Measurements from ENCODE around the gene TBC1D22A. TPM values are rescaled to one million over a fixed set of nuclear protein-coding genes. Genes with fewer than 3 reads are reported as not detected.

The TBC1D22A gene
- total and polyA plus RNA-seq, 2 donors from 2014 or later, result 24.6 to 39.4 TPM

DNA sequence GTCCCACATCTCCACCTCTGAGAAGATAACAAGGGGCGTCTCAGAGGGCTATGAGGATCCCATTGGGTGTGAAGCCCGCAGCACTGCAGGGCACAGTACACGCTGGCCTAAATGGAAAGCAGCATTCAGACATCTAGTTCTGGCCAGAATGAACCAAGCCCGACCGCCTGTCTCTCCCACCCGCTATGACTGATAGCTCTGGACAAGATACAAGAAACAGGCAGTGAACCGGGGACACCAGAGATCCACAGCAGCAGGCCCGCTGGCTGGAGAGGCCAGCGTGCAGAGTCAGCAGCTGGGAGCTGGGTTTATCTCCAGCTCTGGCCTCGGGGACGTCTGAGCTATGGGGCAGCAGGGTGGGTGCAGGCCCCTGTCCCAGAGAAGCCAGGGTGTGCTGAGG, 34.0 kb upstream of the TBC1D22A start:
- no peak for TF ChIP-seq CTCF (IDR thresholded peaks at IDR 0.05; ENCODE audit: borderline replicate concordance, extremely low read depth, insufficient read depth)
- Histone ChIP-seq H3K36me3 (ENCODE audit: control insufficient read depth in 2 of 3, insufficient read depth in 3 of 3, low read length in 3 of 3) (no peaks in the 10 kb centered on the region), H3K4me3 (ENCODE audit: low read length in 3 of 3) (no peak overlapping the region), H3K9ac (ENCODE audit: low read length in 3 of 3) (no peak overlapping the region), H3K4me1 (ENCODE audit: control insufficient read depth in 2 of 3, insufficient read depth in 2 of 3, low read depth in 1 of 3, low read length in 3 of 3) (peaks cover 0 to 43% (median 38%) of the 10 kb centered on the region in 3 donors), H3K27ac (ENCODE audit: low read depth in 2 of 2, low read length in 2 of 2) (peak overlapping the region; percentile 9 to 59), H3K27me3 (ENCODE audit: control insufficient read depth, insufficient read depth, low read length) (no peaks in the 10 kb centered on the region), H3K9me3 (ENCODE audit: control insufficient read depth in 2 of 3, insufficient read depth in 1 of 3, low read length in 3 of 3) (no peaks in the 10 kb centered on the region)
- FAIRE-seq (no peak), DNase-seq (peak in 4 of 5 donors; percentile 41 to 80 (median 66))
- intact Hi-C loops (cut with DNase I), result no loop called here

- no peaks in the 10 kb centered on the region for H3K36me3 ChIP-seq (ENCODE audit: control insufficient read depth in 2 of 3, insufficient read depth in 3 of 3, low read length in 3 of 3)
- H3K27ac ChIP-seq (ENCODE audit: low read depth in 2 of 2, low read length in 2 of 2), result peak overlapping the region; percentile 73 to 83
- DNase-seq (peak in 4 of 5 donors; percentile 43 to 83 (median 52)), FAIRE-seq (no peak)
- intact Hi-C loops (cut with DNase I), result no loop called here
- H3K4me3 ChIP-seq (ENCODE audit: low read length in 3 of 3), result no peak overlapping the region
- H3K4me1 ChIP-seq (ENCODE audit: control insufficient read depth in 2 of 3, insufficient read depth in 2 of 3, low read depth in 1 of 3, low read length in 3 of 3), result peaks cover 3 to 61% (median 54%) of the 10 kb centered on the region in 3 donors
- no peaks in the 10 kb centered on the region for H3K27me3 ChIP-seq (ENCODE audit: control insufficient read depth, insufficient read depth, low read length)
- peak overlapping the region in 1 of 3 donors; percentile 21 for H3K9ac ChIP-seq (ENCODE audit: low read length in 3 of 3)
- no peaks in the 10 kb centered on the region for H3K9me3 ChIP-seq (ENCODE audit: control insufficient read depth in 2 of 3, insufficient read depth in 1 of 3, low read length in 3 of 3)
- no peak for TF ChIP-seq CTCF (IDR thresholded peaks at IDR 0.05; ENCODE audit: borderline replicate concordance, extremely low read depth, insufficient read depth)
These were observed 31.7 kb upstream of the TBC1D22A start for GRCh38 chr22:46730568-46731245.

DNA sequence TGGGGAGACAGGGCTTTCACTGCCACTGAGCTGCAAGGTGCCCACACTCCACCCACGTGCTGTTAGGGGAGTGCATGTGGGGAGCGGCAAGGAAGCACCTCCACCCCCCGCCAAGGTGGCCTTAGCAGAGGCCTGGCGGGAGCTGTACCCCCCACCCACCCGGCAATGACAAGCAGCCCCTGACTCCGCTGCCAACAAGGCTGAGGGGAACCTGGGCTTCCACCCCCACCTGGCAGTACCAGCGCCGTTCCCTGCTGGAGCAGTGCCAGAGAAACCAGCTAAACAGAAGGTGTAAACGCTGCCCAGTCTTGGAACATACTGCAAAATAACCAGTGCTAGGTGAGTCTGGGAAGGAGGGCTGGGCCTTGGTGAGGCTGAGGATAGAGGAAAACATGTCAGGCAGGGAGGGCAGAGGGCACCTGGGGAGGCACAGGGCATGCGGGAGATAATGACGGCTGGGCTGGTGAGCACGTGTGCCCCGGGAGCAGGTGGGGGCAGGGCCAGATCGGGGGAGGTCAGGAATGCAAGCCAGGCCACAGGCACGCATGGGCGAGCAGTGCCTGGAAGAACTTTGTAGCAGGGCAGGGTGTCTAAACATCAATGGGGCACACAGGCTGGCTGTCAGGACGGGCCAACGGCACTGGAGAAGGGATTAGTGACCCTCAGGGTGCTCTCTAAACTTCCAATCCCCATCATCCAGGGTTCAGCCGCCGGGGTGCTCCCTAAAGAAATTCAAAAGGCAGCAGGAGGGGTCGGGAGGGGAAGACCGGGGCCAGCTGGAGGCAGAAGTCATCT, 31.0 kb upstream of the TBC1D22A start:
- Histone ChIP-seq H3K27me3 (ENCODE audit: control insufficient read depth, insufficient read depth, low read length) (no peaks in the 10 kb centered on the region), H3K9ac (ENCODE audit: low read length in 3 of 3) (peak overlapping the region in 1 of 3 donors; percentile 51), H3K36me3 (ENCODE audit: control insufficient read depth in 2 of 3, insufficient read depth in 3 of 3, low read length in 3 of 3) (no peaks in the 10 kb centered on the region), H3K27ac (ENCODE audit: low read depth in 2 of 2, low read length in 2 of 2) (peak overlapping the region; percentile 73 to 83), H3K4me1 (ENCODE audit: control insufficient read depth in 2 of 3, insufficient read depth in 2 of 3, low read depth in 1 of 3, low read length in 3 of 3) (peaks cover 3 to 61% (median 56%) of the 10 kb centered on the region in 3 donors), H3K9me3 (ENCODE audit: control insufficient read depth in 2 of 3, insufficient read depth in 1 of 3, low read length in 3 of 3) (no peaks in the 10 kb centered on the region), H3K4me3 (ENCODE audit: low read length in 3 of 3) (no peak overlapping the region)
- FAIRE-seq (no peak), DNase-seq (peak; percentile 80 to 92 (median 88))
- no peak for TF ChIP-seq CTCF (IDR thresholded peaks at IDR 0.05; ENCODE audit: borderline replicate concordance, extremely low read depth, insufficient read depth)
- intact Hi-C loops (cut with DNase I), result no loop called here
